SK-N-SH treated with all-trans-retinoic acid at 6 μM for 48 hours (cell line): ENCODE data around the gene UBR3.
"Not testable (repeated sequence)": the region's sequence is repeated elsewhere in the genome, so short reads cannot be mapped to it uniquely, and the experiment has no call there.

Experiments used
- ATAC-seq: fragments of 200-7000 bp; cut with Tn5 transposase; 3 replicates; pipeline ENCODE4 v1.9.1; 2020; ENCODE audit warnings: mild to moderate bottlenecking, moderate library complexity
- BACH2 ChIP-seq: fragments of 250-450 bp; sonication (Bioruptor Pico); IDR thresholded peaks from 2 replicates; pipeline ENCODE4 v1.9.0; 2021; ENCODE audit warnings: mild to moderate bottlenecking, borderline replicate concordance
- CREB5 ChIP-seq: fragments of 250-450 bp; sonication (Bioruptor Pico); IDR thresholded peaks from 2 replicates; pipeline ENCODE4 v1.5.1; 2020; ENCODE audit warnings: low read depth, mild to moderate bottlenecking, moderate library complexity
- CSDC2 ChIP-seq: fragments of 250-450 bp; sonication (Bioruptor Pico); IDR thresholded peaks from 2 replicates; pipeline ENCODE4 v1.5.0; 2020; ENCODE audit warnings: mild to moderate bottlenecking, moderate library complexity
- CSRNP3 ChIP-seq: fragments of 250-450 bp; sonication (Bioruptor Pico); IDR thresholded peaks from 2 replicates; pipeline ENCODE4 v1.5.1; 2021; ENCODE audit warnings: mild to moderate bottlenecking, moderate library complexity
- ESRRG ChIP-seq: fragments of 250-450 bp; sonication (Bioruptor Pico); IDR thresholded peaks from 2 replicates; pipeline ENCODE4 v1.6.1; 2021; ENCODE audit warnings: mild to moderate bottlenecking
- GLIS3 ChIP-seq: fragments of 250-450 bp; sonication (Bioruptor Pico); IDR thresholded peaks from 2 replicates; pipeline ENCODE4 v1.5.0; 2020; ENCODE audit warnings: mild to moderate bottlenecking, moderate library complexity
- ISL1 ChIP-seq: fragments of 250-450 bp; sonication (Bioruptor Pico); IDR thresholded peaks from 2 replicates; pipeline ENCODE4 v2.1.2; 2022; ENCODE audit warnings: mild to moderate bottlenecking, moderate library complexity
- OSR1 ChIP-seq: fragments of 250-450 bp; sonication (Bioruptor Pico); IDR thresholded peaks from 2 replicates; pipeline ENCODE4 v1.8.0; 2022; ENCODE audit warnings: moderate library complexity, mild to moderate bottlenecking, inconsistent platforms
- PATZ1 ChIP-seq: fragments of 250-450 bp; sonication (Bioruptor Pico); IDR thresholded peaks from 2 replicates; pipeline ENCODE4 v1.8.0; 2020; ENCODE audit warnings: mild to moderate bottlenecking, moderate library complexity, borderline replicate concordance
- PPARA ChIP-seq: fragments of 250-450 bp; sonication (Bioruptor Pico); IDR thresholded peaks from 2 replicates; pipeline ENCODE4 v1.5.0; 2020; ENCODE audit warnings: mild to moderate bottlenecking, borderline replicate concordance
- RARB ChIP-seq: fragments of 250-450 bp; sonication (Bioruptor Pico); IDR thresholded peaks from 2 replicates; pipeline ENCODE4 v1.8.0; 2021; ENCODE audit warnings: mild to moderate bottlenecking, moderate library complexity
- SNAI2 ChIP-seq: fragments of 250-450 bp; sonication (Bioruptor Pico); IDR thresholded peaks from 2 replicates; pipeline ENCODE4 v1.5.0; 2020; ENCODE audit warnings: mild to moderate bottlenecking, moderate library complexity
- TOX ChIP-seq: fragments of 250-450 bp; sonication (Bioruptor Pico); IDR thresholded peaks from 2 replicates; pipeline ENCODE4 v1.8.0; 2021; ENCODE audit warnings: mild to moderate bottlenecking, moderate library complexity, borderline replicate concordance
- TSHZ2 ChIP-seq: fragments of 250-450 bp; sonication (Bioruptor Pico); IDR thresholded peaks from 2 replicates; pipeline ENCODE4 v1.5.0; 2020; ENCODE audit warnings: mild to moderate bottlenecking, moderate library complexity
- ZC3H10 ChIP-seq: fragments of 250-450 bp; sonication (Bioruptor Pico); IDR thresholded peaks from 2 replicates; pipeline ENCODE4 v1.5.1; 2021; ENCODE audit warnings: mild to moderate bottlenecking, moderate library complexity
- ZFP3 ChIP-seq: fragments of 250-450 bp; sonication (Bioruptor Pico); IDR thresholded peaks from 2 replicates; pipeline ENCODE4 v1.5.0; 2020; ENCODE audit warnings: mild to moderate bottlenecking, moderate library complexity
- ZFP30 ChIP-seq: fragments of 450-650 bp; formaldehyde crosslinking; IDR thresholded peaks from 2 replicates; pipeline ENCODE4 v1.5.0; 2022; ENCODE audit warnings: mild to moderate bottlenecking, moderate library complexity
- ZNF565 ChIP-seq: fragments of 450-650 bp; formaldehyde crosslinking; conservative IDR thresholded peaks from 2 replicates; pipeline ENCODE4 v1.5.0; 2020; ENCODE audit warnings: low read depth, mild to moderate bottlenecking, moderate library complexity
- ZNF70 ChIP-seq: fragments of 450-650 bp; formaldehyde crosslinking; IDR thresholded peaks from 2 replicates; pipeline ENCODE4 v1.5.0; 2020; ENCODE audit warnings: mild to moderate bottlenecking, moderate library complexity
- ZNF8 ChIP-seq: fragments of 450-650 bp; formaldehyde crosslinking; IDR thresholded peaks from 2 replicates; pipeline ENCODE4 v1.5.0; 2020; ENCODE audit warnings: mild to moderate bottlenecking, moderate library complexity

UBR3 gene

GRCh38 chr2:169933124-169933711 is 106.0 kb downstream of the UBR3 start:
- peak; percentile 86 for ATAC-seq
- TF ChIP-seq ZNF8 (CRISPR knock-in tag) (no peak), PATZ1 (CRISPR knock-in tag) (no peak), CREB5 (no peak), SNAI2 (CRISPR knock-in tag) (no peak), ISL1 (CRISPR knock-in tag) (no peak), CSDC2 (CRISPR knock-in tag) (no peak), ESRRG (CRISPR knock-in tag) (no peak)

- not testable (repeated sequence) for ATAC-seq
Observed at GRCh38 chr2:169936652-169937051, 109.4 kb downstream of the UBR3 start.

GRCh38 chr2:169945515-169945914 is 118.3 kb downstream of the UBR3 start:
- TF ChIP-seq BACH2 (CRISPR knock-in tag) (no peak), GLIS3 (no peak), CSDC2 (CRISPR knock-in tag) (no peak), SNAI2 (CRISPR knock-in tag) (no peak)
- no peak for ATAC-seq

- ATAC-seq, result no peak
- TF ChIP-seq ZFP3 (no peak), OSR1 (CRISPR knock-in tag) (no peak), CSRNP3 (CRISPR knock-in tag) (no peak), CSDC2 (CRISPR knock-in tag) (no peak), CREB5 (no peak), GLIS3 (no peak), PPARA (no peak), ISL1 (CRISPR knock-in tag) (no peak), SNAI2 (CRISPR knock-in tag) (no peak), RARB (no peak), ZFP30 (CRISPR knock-in tag) (no peak), ZC3H10 (CRISPR knock-in tag) (no peak), BACH2 (CRISPR knock-in tag) (no peak), ESRRG (CRISPR knock-in tag) (no peak), TSHZ2 (CRISPR knock-in tag) (no peak)
- TF ChIP-seq, all 23 proteins: peak for 0
Observed at GRCh38 chr2:169946092-169946491, 118.8 kb downstream of the UBR3 start.

GRCh38 chr2:169946546-169946945 is 119.3 kb downstream of the UBR3 start:
- no peak for ATAC-seq
- no peak for TF ChIP-seq PATZ1 (CRISPR knock-in tag)
- TF ChIP-seq ZC3H10 (CRISPR knock-in tag), result no peak
- TF ChIP-seq TOX, result no peak
- no peak for TF ChIP-seq PPARA
- TF ChIP-seq ZNF565, result no peak
- no peak for TF ChIP-seq ISL1 (CRISPR knock-in tag)
- no peak for TF ChIP-seq TSHZ2 (CRISPR knock-in tag)
- TF ChIP-seq ZNF70, result no peak
